Measurements from ENCODE around the gene TAS2R5. TPM values are rescaled to one million over a fixed set of nuclear protein-coding genes. Genes with fewer than 3 reads are reported as not detected.
"Not testable (repeated sequence)": the region's sequence is repeated elsewhere in the genome, so short reads cannot be mapped to it uniquely, and the experiment has no call there.

The TAS2R5 gene
- total RNA-seq: 2.8 TPM

- no peak for DNase-seq
Observed at GRCh38 chr7:141789917-141790316, at the start of gene TAS2R5. Gene TAS2R5 (plus strand): TSS chr7:141790217. CDS start chr7:141790362, 145 bp downstream.

GRCh38 chr7:141742229-141742628 is 47.8 kb upstream of the TAS2R5 start:
- no peak for DNase-seq

- no peak for DNase-seq
Observed at GRCh38 chr7:141744131-141744530, 45.9 kb upstream of the TAS2R5 start.

- DNase-seq: no peak
Observed at GRCh38 chr7:141748396-141748795, 41.6 kb upstream of the TAS2R5 start.

- DNase-seq: not testable (repeated sequence)
Observed at GRCh38 chr7:141751904-141752303, 38.1 kb upstream of the TAS2R5 start.

- DNase-seq: no peak
Observed at GRCh38 chr7:141752634-141753033, 37.4 kb upstream of the TAS2R5 start.

GRCh38 chr7:141754939-141755338 is 35.1 kb upstream of the TAS2R5 start:
- no peak for DNase-seq

GRCh38 chr7:141763797-141764196 is 26.2 kb upstream of the TAS2R5 start, which contains the start of gene TAS2R3:
Gene TAS2R3 (plus strand): TSS chr7:141764097. CDS start chr7:141764159, 62 bp downstream.
- DNase-seq: no peak

GRCh38 chr7:141770083-141770583 is 19.9 kb upstream of the TAS2R5 start:
- not testable (repeated sequence) for DNase-seq

- no peak for DNase-seq
Observed at GRCh38 chr7:141776374-141776773, 13.6 kb upstream of the TAS2R5 start, which contains the start of gene TAS2R4. Gene TAS2R4 (plus strand): TSS chr7:141776674. CDS start chr7:141778489, 1,815 bp downstream.

GRCh38 chr7:141785706-141786552 is 4.1 kb upstream of the TAS2R5 start:
- no peak for DNase-seq

- DNase-seq: no peak
Observed at GRCh38 chr7:141788296-141788695, 1.7 kb upstream of the TAS2R5 start.

GRCh38 chr7:141792526-141792925 is 2.5 kb downstream of the TAS2R5 start:
- DNase-seq: no peak

GRCh38 chr7:141820067-141820466 is 30.1 kb downstream of the TAS2R5 start:
- DNase-seq: no peak

- not testable (repeated sequence) for DNase-seq
Observed at GRCh38 chr7:141822432-141822831, 32.4 kb downstream of the TAS2R5 start.

GRCh38 chr7:141837683-141838082 is 47.7 kb downstream of the TAS2R5 start:
- DNase-seq: no peak

- DNase-seq: no peak
Observed at GRCh38 chr7:141838581-141838980, 48.6 kb downstream of the TAS2R5 start.

- DNase-seq: no peak
Observed at GRCh38 chr7:141839256-141839655, 49.2 kb downstream of the TAS2R5 start.

GRCh38 chr7:141840708-141841107 is 50.7 kb downstream of the TAS2R5 start:
- DNase-seq: no peak

Measured in skin of body (tissue), 2 donors.